ENCODE measurements around the gene LAMA2.

- no peak for TF ChIP-seq POLR2AphosphoS5 (IDR thresholded peaks at IDR 0.05)
- TF ChIP-seq POLR2A (IDR thresholded peaks at IDR 0.05), result no peak
These were observed 167.1 kb downstream of the LAMA2 start for GRCh38 chr6:129050086-129050485.

All from suprapubic skin (tissue), 4 donors.